MCF 10A (cell line): ENCODE data around the gene FOXA2. TPM values are rescaled to one million over a fixed set of nuclear protein-coding genes. Genes with fewer than 3 reads are reported as not detected.

ENCODE experiments used
- BruUV-seq: library from RNA; stranded (reverse); fragments of 400-500 nt; replicated peaks from 2 replicates; lab custom pipeline; 2021; lab: Mats Ljungman, UMichigan
- CTCF ChIA-PET: fragments of 300-600 bp; sonication (Branson Sonifier 250); formaldehyde crosslinking; extraction: SDS; loops from one replicate; lab custom pipeline; 2021; ENCODE audit warnings: antibody characterized with exemption, inconsistent platforms; lab: Yijun Ruan, JAX
- POLR2A ChIA-PET: fragments of 300-600, 350-650 bp; sonication (Branson Sonifier 250); formaldehyde crosslinking; extraction: SDS; loops from one replicate; lab custom pipeline; 2020; ENCODE audit warnings: antibody characterized with exemption, inconsistent platforms; lab: Yijun Ruan, JAX
- DNase-seq: peaks from one replicate; pipeline ENCODE4 v3.0.0-alpha.2; 2018; ENCODE audit not compliant: unreplicated experiment
- H3K27ac Mint-ChIP-seq: one replicate; pipeline ENCODE4 v1.8.0; 2022; ENCODE audit warnings: mild to moderate bottlenecking, low read depth, mixed read lengths; ENCODE audit not compliant: unreplicated experiment
- H3K27me3 Mint-ChIP-seq: one replicate; pipeline ENCODE4 v1.8.0; 2022; ENCODE audit warnings: mixed read lengths; ENCODE audit not compliant: insufficient read depth, unreplicated experiment
- H3K36me3 Mint-ChIP-seq: one replicate; pipeline ENCODE4 v1.8.0; 2022; ENCODE audit warnings: mild to moderate bottlenecking, moderate library complexity, mixed read lengths; ENCODE audit not compliant: insufficient read depth, unreplicated experiment
- H3K4me1 Mint-ChIP-seq: one replicate; pipeline ENCODE4 v1.8.0; 2022; ENCODE audit warnings: mixed read lengths; ENCODE audit not compliant: insufficient read depth, unreplicated experiment
- H3K4me3 Mint-ChIP-seq: one replicate; pipeline ENCODE4 v1.8.0; 2022; ENCODE audit warnings: mild to moderate bottlenecking, moderate library complexity, mixed read lengths; ENCODE audit not compliant: unreplicated experiment
- H3K9me3 Mint-ChIP-seq: one replicate; pipeline ENCODE4 v1.8.0; 2022; ENCODE audit warnings: mixed read lengths; ENCODE audit not compliant: unreplicated experiment
- CTCF ChIP-seq: fragments of 200-600 bp; IDR thresholded peaks from one replicate; pipeline ENCODE4 v1.8.0; 2022; ENCODE audit warnings: antibody characterized with exemption, mild to moderate bottlenecking; ENCODE audit not compliant: unreplicated experiment
- intact Hi-C: fragments of 100-400 bp; cut with micrococcal nuclease; formaldehyde crosslinking; loops from 2 replicates; pipeline ENCODE4 v1.14.1; 2022
- total RNA-seq: library from RNA; stranded (reverse); gene quantifications from 2 replicates; pipeline ENCODE4 v1.2.3, GENCODE V29; 2022

Gene FOXA2
- total RNA-seq, 1 experiment from 2014 or later = 1.1 TPM

- intact Hi-C loops = no loop called here
- Mint-ChIP-seq H3K9me3 (no peaks in the 10 kb centered on the region), H3K36me3 (no peaks in the 10 kb centered on the region), H3K4me1 (peaks cover 6% of the 10 kb centered on the region), H3K27me3 (peaks cover 5% of the 10 kb centered on the region), H3K4me3 (no peak overlapping the region), H3K27ac (no peak overlapping the region)
- no peak for DNase-seq
- CTCF ChIA-PET = interaction anchor here (0.6 to 1.9 kb wide), 8 partner anchors 9 to 650 kb away, joined by 3 to 6 read pairs (median 4); no protein-coding TSS in a partner anchor
- BruUV-seq = no TSS peak
- POLR2A ChIA-PET = interaction anchor here (0.6 kb wide), 1 partner anchor 55 kb away, joined by 3 read pairs; no protein-coding TSS in a partner anchor
- no peak for TF ChIP-seq CTCF
Measured at GRCh38 chr20:22619272-22619671, 34.9 kb upstream of the FOXA2 start.

- no peak for TF ChIP-seq CTCF
- ChIA-PET CTCF (interaction anchor here (1.7 to 1.9 kb wide), 2 partner anchors 13 to 279 kb away, joined by 5 read pairs; no protein-coding TSS in a partner anchor), POLR2A (interaction anchor here (0.7 kb wide), 1 partner anchor 17 kb away, joined by 3 read pairs; no protein-coding TSS in a partner anchor)
- Mint-ChIP-seq H3K27ac (no peak overlapping the region), H3K36me3 (no peaks in the 10 kb centered on the region), H3K4me3 (no peak overlapping the region), H3K9me3 (no peaks in the 10 kb centered on the region), H3K27me3 (peaks cover 17% of the 10 kb centered on the region), H3K4me1 (peaks cover 6% of the 10 kb centered on the region)
- intact Hi-C loops = no loop called here
- no TSS peak for BruUV-seq
- DNase-seq = peak; percentile 25
Measured at GRCh38 chr20:22617160-22617559, 32.8 kb upstream of the FOXA2 start.

GRCh38 chr20:22616551-22616950, 32.2 kb upstream of the FOXA2 start:
- Mint-ChIP-seq H3K36me3 (no peaks in the 10 kb centered on the region), H3K9me3 (no peaks in the 10 kb centered on the region), H3K27ac (no peak overlapping the region), H3K4me3 (no peak overlapping the region), H3K27me3 (peaks cover 17% of the 10 kb centered on the region), H3K4me1 (peaks cover 6% of the 10 kb centered on the region)
- POLR2A ChIA-PET = no interaction called here
- peak; percentile 6 for DNase-seq
- intact Hi-C loops = no loop called here
- CTCF ChIA-PET = interaction anchor here (1.7 kb wide), 1 partner anchor 278 kb away, joined by 5 read pairs; no protein-coding TSS in a partner anchor
- no peak for TF ChIP-seq CTCF
- BruUV-seq = no TSS peak

- intact Hi-C loops = no loop called here
- no peak for DNase-seq
- H3K27ac Mint-ChIP-seq = no peak overlapping the region
Measured at GRCh38 chr20:22615425-22615824, 31.1 kb upstream of the FOXA2 start.

More at GRCh38 chr20:22615425-22615824, 31.1 kb upstream of the FOXA2 start:
- no TSS peak for BruUV-seq
- CTCF ChIA-PET = interaction anchor here (0.6 to 1.1 kb wide), 2 partner anchors 29 to 586 kb away, joined by 3 to 4 read pairs; no protein-coding TSS in a partner anchor
- no peaks in the 10 kb centered on the region for H3K9me3 Mint-ChIP-seq
- POLR2A ChIA-PET = interaction anchor here (0.6 to 0.8 kb wide), 2 partner anchors 19 to 199 kb away, joined by 3 to 4 read pairs; no protein-coding TSS in a partner anchor
- H3K36me3 Mint-ChIP-seq = no peaks in the 10 kb centered on the region
- TF ChIP-seq CTCF = no peak
- no peak overlapping the region for H3K4me3 Mint-ChIP-seq
- H3K4me1 Mint-ChIP-seq = peaks cover 6% of the 10 kb centered on the region
- peaks cover 17% of the 10 kb centered on the region for H3K27me3 Mint-ChIP-seq
